A673 (cell line): Measurements from ENCODE around the gene TSG101.

Source experiments
- CTCF ChIP-seq: fragments of 300-800, 200-600 bp; sonication (generic); conservative IDR thresholded peaks from 2 replicates; pipeline ENCODE4 v1.5.1; 2017; ENCODE audit warnings: low read depth, mild to moderate bottlenecking, antibody characterized with exemption, low read length, moderate library complexity, mixed read lengths
- EZH2 ChIP-seq: fragments of 200-600 bp; sonication (generic); IDR thresholded peaks from 2 replicates; pipeline ENCODE4 v1.6.1; 2017; ENCODE audit warnings: borderline replicate concordance, low read depth, mild to moderate bottlenecking, mixed read lengths, antibody characterized with exemption, low read length; ENCODE audit not compliant: poor library complexity, severe bottlenecking

GRCh38 chr11:18521122-18521521, 5.6 kb downstream of the TSG101 start:
- TF ChIP-seq CTCF (no peak), EZH2 (no peak)
